GM12891 (cell line): ENCODE data around the gene CEACAM19.

Experiments
- POLR2A ChIP-seq: IDR thresholded peaks from 2 replicates; pipeline ENCODE4 v1.6.1; 2011; ENCODE audit warnings: low read depth, low read length, control low read depth
- POLR2AphosphoS5 ChIP-seq: IDR thresholded peaks from 2 replicates; pipeline ENCODE4 v1.6.1; 2011; ENCODE audit warnings: low read depth, low read length, control low read depth
- POU2F2 ChIP-seq: IDR thresholded peaks from 2 replicates; pipeline ENCODE4 v1.6.1; 2011; ENCODE audit warnings: low read depth, mild to moderate bottlenecking, control low read depth, low read length, moderate library complexity

GRCh38 chr19:44705502-44706010, 34.3 kb downstream of the CEACAM19 start:
- TF ChIP-seq POU2F2 (no peak), POLR2AphosphoS5 (no peak), POLR2A (no peak)
